Smooth muscle cell of the brain vasculature (primary cell): Measurements from ENCODE around the gene PKIG.
A peak's percentile ranks its signal among the peaks of the same experiment; 100 is the strongest.

ENCODE experiments used
- DNase-seq: peaks from one replicate; pipeline ENCODE4 v3.0.0-alpha.2; 2012; ENCODE audit warnings: low read depth, low spot score

Gene PKIG

DNA sequence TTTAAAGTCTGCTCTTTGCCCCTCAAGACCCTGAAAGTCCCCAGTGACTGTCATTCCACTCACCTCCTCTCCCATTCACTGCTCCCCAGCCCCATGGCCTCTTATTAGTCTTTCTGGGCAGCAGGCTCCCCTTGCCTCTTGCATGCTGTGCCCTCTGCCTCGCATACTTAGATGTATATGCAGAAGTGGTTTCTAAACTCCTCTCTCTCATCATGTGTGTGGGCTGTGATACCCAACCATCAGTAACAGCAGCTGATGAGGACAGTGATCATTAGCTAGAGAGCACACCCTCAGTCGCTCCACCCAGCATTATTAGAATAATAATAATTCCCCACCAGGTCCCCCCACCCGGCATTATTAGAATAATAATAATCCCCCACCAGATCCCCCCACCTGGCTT, 14.5 kb downstream of the PKIG start:
- DNase-seq: no peak

DNA sequence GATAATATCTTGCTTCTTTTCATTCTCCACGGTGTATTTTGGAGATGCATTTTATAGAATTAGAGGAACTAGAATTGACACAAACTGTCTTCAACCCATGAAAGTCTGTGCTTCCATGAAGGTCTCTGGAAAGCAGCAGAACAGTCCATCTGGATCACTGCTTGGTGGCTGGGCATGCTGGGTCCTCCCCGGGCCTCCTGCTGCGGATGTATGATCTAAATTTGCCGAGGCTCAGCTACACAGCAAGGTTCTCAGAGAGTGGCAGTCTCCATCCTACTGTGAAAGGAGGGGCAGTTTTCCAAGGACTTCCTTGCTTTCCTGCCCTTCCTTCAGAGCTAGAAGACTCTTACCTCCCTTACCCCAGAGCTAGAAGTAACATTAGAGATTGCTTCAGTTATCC, 15.1 kb downstream of the PKIG start:
- DNase-seq: no peak

DNA sequence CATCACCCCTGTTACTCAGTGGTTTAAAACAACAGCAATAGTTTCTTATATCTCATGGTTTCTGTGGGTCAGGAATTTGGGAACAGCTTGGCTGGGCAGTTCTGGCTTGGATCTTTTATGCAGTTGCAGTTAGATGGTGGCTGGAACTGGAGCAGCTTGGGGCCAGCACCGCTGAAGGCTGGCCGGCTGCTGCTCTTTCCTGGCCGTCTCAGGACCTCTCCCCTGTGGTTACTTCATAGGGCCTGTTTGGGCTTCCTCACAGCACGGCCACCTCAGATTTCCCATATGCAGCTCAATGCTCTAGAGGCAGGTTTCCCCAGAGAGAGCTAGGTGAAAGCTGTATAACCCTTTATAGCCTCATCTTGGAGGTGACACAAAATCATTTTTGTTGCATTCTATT, 15.6 kb downstream of the PKIG start:
- DNase-seq: no peak

DNA sequence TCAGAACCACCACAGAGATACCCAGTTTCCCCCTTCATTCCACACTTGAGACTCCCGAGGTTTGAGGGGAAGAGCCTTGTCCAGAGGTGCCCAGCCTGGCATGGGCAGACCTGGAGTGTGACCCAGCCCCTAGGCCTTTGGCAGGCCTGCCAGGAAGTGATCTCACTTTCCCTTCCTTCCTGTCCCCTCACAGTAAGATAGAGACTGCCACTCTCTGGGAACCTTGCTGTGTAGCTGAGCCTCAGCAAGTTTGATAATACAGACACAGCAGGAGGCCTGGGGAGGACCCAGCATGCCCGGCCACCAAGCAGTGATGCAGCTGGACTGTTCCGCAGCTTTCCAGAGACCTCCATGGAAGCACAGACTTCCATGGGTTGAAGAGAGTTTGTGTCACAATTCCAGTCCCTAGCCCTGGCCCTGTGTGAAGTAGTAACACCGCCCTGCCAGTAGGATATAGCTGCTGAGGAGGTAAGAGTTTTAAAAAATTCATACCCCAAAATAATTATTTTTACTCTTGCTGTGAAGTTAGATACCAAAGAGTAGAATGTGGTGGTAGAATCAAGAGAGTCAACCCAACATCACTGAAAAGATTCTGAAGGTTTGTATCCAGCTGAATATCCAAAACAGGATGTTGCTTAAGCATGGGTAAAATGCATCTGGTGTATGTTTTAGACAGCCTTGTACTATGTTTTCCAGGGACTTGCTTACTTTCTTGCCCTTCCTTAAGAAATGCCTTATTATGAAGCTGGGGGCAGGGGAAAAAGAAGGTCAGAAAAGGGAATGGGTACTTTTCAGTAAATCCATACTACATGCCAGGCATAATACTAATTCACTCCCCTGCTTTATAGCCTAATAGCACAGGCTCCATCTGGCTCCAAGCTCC, 16.3 kb downstream of the PKIG start:
- no peak for DNase-seq

DNA sequence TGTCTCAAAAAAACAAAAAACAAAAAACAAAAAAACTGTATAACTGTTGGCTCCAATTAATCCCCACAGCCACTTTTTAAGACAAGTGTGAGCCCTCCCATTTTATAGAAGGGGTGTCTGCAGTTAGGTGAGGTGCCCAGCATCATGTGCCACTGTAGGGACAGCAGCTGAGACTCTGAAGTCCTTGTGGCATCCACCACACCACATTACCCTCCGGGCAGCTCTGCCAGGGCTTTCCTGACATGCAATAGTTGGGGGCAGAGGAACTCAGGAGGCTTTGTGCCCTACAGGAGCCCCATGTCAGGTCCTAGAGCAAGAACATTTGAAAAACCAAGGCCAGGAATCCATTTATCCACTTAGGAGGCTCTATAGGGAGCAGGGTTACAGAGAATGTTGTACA, 17.3 kb downstream of the PKIG start:
- no peak for DNase-seq

DNA sequence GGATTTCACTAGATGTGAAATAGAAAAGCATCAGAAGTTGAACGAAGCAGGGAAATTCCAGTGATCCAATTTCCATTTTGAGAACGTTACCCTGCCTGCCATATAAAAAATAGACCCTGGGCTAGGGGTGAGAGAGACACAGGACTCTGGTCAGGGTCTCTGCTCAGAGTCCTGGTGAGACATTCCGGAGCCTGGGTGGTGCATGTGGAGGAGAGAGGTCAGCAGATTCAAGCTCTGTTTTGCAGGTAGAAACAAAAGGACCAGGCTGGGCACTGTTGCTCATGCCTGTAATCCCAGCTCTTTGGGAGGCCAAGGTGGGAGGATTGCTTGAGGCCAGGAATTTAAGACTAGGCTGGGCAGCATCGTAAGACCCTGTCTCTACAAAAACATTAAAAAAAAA, 17.9 kb downstream of the PKIG start:
- no peak for DNase-seq

DNA sequence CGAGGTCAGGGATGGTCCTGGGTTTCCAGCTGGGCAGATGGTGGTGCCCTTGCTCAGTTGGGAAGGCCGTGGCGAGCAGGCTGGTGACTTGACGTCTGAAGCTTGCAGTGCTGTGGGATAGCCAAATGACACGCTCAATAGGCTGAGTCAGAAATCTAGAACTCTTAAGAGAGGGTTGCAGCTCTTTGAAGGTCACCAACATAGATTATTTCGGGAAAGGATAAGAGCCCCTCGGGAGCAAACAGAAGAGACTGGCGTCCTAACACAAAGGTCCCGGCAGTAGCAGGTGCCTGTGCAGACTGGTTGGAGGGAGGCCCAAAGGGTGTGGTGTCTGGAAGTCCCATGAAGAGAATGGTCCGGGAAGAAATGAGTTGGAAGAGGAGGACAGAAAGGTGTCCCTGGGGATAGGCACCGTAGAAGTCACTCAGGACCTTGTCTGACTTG, 18.4 kb downstream of the PKIG start:
- no peak for DNase-seq

DNA sequence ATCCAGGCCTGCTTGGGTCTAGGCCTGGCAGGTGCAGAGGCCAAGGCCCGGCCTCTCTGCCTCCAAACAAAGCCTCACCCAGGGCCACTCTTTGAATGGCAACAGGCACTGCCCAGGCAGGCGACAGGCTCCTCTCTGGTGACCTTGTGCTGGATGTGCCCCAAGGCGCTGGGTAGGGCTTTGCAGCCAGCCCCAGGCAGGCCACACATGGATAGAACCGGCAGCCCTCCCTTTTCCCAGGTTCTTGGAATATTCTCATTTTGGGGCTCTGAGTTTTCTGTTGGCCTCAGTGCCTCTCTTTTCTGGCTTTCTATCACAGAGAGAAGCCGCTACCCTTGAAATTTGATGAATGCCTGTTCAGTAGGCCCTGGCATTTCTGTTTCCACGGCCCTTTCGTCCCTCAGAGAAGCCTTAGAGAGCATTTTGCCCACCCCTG, 18.9 kb downstream of the PKIG start:
- DNase-seq: no peak

DNA sequence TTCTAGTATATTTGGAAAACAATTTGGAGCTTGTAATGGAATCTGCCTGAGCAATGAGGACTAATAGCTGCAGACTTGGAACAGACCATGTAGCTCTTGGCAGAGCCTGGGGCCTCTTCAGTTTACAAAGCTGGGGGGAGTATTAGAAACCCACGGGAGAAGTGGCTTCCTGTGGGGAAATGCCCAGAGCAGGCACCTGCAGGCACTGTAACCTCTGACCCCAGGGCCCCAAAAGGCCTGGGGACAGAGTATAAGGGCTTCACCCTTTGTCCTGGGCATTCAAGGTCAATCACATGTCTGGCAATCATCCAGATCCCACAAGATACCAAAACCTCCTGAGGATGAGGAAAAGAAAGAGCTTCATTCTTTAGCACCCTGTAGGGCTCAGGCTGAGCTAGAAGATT, 19.4 kb downstream of the PKIG start:
- peak; percentile 93 for DNase-seq

DNA sequence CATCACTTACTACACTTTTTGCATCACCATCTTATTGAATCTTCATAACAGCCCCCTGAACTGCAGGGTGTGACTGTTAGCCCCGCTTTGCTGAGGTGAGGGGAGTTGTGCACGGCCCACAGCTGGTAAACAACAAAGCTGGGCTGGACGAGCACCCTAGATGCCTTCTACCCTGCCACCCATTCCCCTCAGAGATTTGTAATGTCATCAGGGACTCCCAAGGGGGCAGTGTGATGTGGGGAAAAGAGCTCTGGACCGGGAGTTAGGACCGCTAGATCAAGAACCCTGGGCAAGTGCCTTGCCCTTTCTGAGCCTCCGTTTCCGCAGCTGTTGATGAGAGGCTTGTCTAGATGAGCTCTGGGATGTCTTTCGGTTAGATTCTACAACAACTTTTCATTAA, 20.9 kb downstream of the PKIG start:
- DNase-seq: no peak

DNA sequence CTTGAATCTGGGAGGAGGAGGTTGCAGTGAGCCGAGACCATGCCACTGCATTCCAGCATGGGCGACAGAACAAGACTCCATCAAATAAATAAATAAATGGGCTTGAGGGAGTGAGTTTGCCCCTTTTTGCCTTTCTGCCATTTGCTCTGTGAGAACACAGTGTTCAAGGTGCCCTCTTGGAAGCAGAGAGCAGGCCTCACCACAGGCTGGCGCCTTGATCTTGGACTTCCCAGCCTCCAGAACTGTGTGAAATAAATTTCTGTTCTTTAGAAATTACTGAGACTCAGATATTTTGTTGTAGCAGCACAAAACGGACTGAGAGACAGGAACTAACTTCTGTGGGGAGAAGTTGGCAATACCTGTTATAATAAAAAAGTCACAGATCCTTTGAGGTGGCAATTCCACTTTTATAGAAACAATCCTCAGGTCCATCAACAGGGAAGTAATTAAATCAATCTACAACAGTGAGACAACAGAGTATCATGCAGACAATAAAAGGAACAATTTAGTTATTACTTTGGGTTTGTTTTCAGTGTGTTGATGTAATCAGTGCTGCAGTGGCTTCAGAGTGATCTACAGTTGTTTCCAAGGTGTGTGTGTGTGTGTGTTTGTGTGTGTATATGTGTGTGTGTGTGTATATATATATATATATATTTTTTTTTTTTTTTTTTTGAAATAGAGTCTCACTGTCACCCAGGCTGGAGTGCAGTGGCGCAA, 24.5 kb downstream of the PKIG start:
- no peak for DNase-seq

DNA sequence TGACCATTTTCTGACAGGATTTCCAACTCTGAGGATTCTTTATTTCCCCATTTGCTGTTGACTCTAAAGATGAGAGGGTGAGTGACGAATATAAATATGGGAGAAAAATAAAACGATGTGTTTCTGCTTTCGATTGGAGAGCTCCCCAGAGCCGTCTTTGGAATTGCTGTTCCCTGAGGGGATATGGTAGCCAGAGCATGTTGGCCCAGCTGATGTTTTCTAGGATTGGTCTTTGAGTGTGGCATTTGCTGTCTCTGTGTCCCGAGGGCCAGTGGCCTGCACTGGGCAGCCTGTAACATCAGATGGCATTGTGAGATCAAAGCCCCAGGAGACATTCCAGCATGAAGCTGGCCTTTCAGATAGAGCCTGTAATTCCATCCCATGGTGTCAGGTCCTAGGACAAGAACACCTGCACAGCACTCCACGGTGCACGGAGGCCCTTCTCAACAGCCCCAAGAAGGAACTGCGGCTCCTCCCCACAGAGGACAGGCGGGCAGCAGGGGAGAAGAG, 26.7 kb downstream of the PKIG start:
- no peak for DNase-seq

DNA sequence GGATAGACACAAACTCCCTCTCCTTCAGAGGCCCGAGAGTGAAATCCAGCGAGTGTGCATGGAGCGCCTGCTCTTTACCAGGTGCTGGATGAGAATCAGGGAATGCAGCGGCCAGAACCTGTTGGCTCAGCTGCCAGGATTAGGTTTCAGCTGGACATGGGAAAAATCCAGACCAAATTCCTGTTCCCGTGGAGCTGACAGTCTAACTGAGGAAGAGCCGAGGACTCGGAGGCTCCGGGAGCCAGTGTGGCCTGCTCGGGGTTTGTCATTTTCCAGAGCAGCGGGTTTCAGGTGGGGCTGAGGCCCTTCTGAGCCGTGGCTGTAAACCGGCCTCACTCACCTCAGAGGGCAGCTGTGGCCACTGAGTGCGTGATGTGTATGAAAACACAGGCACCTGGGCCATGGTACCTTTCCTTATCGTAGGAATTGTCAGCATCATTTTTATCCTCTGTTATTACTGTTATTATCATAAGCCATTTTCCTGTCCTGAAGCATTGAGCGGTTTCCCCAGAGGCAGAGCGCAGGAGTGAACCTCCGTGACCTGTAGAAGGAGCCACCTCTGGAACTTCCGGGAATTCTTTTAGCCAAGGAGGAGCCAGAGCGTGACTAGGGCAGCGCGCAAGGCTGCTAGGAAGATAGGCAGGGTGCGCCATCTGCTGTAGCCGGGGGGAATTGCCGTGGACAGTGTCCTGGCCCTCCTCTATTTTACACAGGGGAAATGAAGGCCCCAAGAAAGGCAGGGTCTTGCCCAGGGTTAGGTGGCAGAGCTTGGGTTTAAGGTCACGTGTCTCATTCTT, 27.3 kb downstream of the PKIG start:
- DNase-seq: peak; percentile 61

DNA sequence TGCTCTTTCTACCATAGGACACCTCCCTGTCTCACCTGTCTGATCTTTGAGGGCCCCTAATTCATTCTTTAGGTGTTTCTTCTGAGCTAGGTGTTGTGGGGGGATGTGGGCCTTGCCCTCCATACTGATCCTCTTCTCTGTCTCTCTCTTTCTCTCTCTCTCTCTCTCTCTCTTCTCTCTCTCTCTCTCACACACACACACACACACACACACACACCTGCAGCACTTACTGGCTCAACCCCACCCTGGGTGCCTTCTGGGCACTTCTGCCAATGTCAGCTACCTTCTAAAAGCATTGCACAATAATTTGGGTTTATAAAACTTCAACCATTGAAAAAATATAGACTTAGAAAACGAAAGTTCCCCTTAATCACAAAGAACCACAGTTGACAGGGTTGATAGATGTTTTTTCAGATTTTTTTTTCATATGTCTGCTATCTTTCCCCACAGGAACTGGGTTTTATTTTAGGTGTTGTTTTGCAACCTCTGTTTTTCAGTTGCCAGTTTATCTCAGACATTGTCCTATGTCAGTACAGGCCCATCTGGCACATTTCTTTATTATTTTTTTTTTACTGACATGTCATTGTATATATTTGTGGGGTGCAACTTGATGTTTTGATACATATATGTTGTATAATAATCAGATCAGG, 28.1 kb downstream of the PKIG start:
- DNase-seq: no peak

DNA sequence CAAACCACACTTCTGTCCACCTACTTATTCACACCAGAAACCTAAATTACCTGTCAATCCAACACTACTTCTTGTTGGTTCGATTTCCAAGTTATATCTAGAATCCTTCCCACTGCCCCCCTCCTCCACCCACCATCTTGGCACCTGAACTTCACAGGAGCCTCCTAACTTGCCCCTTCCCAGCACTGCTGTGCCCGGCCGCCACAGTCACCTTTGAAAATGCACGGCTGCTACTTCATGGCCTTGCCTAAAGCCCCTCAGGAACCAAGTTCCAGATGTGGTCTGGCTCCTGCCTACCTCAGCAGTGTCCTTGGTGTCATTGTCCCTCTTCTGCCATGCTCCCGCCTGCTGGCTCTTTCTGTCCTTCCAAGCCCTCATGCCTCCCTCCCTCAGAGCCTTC, 31.2 kb downstream of the PKIG start:
- DNase-seq: no peak

DNA sequence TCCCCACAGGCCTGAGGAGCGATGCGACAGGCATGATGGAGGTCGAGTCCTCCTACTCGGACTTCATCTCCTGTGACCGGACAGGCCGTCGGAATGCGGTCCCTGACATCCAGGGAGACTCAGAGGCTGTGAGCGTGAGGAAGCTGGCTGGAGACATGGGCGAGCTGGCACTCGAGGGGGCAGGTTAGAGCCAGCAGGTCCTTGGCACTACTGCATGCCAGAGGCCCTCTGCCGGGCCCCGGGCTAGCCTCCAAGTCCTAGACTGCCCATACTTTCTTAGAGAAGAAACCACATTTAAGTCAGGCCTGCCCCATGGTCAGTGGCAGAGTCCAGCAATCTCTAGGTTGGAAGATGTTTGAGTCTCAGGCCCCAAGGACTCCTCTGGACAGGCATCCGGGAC, 32.1 kb downstream of the PKIG start:
- DNase-seq: no peak

DNA sequence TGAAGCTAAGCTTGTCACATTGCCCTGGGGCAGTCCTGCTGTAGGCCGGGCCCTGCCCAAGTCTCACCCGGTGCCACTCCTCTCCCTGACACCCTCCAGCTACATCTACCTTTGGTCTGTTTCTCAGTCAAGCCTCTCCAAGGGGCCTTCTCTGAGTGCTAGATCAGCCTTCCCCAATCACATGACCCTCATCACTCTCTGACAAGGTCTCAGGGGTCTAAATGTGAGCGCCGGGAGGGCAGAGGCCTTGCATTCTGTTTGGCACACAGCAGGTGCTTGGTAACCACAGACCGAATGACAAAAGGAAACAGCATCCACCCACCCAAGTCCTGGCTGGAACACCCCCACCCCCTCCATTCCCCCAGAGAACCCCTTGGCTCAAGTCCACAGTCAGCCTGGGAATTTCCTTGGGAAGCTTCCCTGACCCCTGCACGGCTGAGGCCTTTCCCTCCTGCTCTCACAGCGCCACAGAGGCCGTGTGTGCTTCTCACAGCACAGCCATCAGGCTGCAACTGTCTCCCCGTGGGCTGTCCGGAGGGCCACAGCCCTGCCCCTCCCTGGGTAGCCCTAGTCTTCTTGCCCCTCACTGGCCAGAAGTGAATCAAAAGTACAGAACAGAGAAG, 32.9 kb downstream of the PKIG start:
- no peak for DNase-seq

DNA sequence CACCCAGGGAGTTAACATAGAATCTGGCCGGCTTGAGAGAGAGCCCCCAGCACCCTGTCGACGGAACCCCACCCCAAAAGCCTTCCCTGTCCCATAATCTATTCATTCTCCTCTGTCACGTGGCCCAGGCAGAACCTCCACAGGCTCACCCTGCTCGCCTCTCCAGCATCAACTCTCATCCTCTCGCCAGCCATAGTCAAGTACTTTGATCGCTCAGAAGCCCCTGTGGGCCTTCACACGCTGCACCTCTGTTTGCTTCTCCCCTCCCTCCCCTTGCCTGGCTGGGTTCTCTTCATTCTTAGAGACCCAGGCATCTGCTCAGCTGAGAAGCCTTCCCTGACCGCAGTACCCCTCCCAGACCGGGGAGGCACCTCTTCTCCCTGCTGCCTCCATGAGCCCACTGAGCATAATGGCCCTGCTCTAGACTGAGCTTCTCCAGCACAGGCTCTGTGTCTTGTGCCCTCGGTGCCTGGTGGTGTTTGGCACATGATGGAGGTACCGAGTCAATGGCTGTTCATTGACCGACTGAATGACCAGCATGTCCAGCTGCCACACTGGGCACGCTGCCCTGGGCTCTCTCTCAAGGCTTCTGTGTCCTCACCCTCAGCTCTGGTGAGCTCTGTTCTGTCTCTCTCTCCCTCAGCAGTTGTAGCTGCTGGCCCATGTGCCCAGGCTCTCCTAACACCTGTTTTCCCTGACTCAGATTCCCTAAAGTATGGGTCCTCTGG, 33.7 kb downstream of the PKIG start:
- DNase-seq: no peak

DNA sequence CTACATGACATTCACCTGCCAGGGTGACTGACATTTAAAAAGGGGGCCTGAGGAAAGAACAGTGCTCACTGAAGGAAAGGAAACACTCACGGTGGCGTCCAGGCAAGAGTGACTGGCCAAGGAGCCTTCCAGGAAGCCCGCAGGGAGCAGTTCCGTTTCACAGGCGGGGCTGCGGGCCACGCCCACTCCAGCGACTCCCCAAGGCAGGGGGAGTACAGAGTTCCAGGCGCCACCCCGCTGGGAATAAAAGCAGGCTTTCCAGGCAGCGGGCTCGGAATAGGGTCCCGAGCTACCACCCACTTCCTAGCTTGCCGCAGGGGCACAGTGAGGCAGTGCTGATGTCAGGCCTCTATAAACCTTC, 34.2 kb downstream of the PKIG start:
- DNase-seq: no peak

DNA sequence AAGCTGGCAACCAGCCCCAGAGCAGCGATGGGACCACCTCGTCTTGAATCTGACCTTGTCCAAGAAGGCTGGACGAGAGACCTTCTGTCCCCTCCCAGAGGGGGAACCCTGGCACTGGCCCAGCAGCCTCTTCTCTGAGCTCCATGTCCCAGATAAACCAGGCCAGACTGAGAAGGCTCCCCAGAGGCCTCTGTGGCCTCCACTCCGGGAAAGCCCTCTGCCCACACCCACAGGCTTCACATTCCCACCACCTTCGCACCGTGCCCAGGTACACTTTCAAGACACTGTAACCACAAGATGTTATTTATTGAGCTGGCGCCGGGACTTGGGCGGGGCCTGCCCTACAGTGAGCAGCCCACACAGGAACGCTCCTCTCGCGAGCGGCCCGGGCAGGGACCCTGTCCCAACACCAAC, 35.9 kb downstream of the PKIG start:
- no peak for DNase-seq
